Heart left ventricle (tissue), 16 donors: ENCODE measurements around the gene GEMIN8. TPM values are rescaled to one million over a fixed set of nuclear protein-coding genes. Genes with fewer than 3 reads are reported as not detected.
A peak's percentile ranks its signal among the peaks of the same experiment; 100 is the strongest.

ENCODE experiments used
- ATAC-seq, 4 donors: fragments of 200-7000 bp; cut with Tn5 transposase; one replicate each; pipeline ENCODE4 v1.9.1; 2020 to 2022; ENCODE audit warnings: moderate library complexity in 4 of 4, mild to moderate bottlenecking in 3 of 4, moderate number of reproducible peaks in 1 of 4
- DNase-seq, 5 donors: peaks; one replicate each; pipeline ENCODE4 v3.0.0-alpha.2; 2020
- H3K27ac ChIP-seq, 12 donors: fragments of 200-600 bp; sonication (generic) in 4 of 12; one replicate each; pipeline versions ENCODE4 v1.5.0 to v1.8.0; 2016 to 2022; ENCODE audit warnings: mild to moderate bottlenecking in 2 of 12
- H3K27me3 ChIP-seq, 9 donors: fragments of 200-600 bp; sonication (generic) in 2 of 9; one replicate each; pipeline versions ENCODE4 v1.5.1 to v1.8.0; 2016 to 2022; ENCODE audit warnings: mild to moderate bottlenecking in 3 of 9
- H3K36me3 ChIP-seq, 9 donors: fragments of 200-600 bp; sonication (generic) in 2 of 9; one replicate each; pipeline versions ENCODE4 v1.5.0 to v1.8.0; 2018 to 2022; ENCODE audit warnings: mild to moderate bottlenecking in 2 of 9
- H3K4me1 ChIP-seq, 12 donors: fragments of 200-600 bp; sonication (generic) in 4 of 12; one replicate each; pipeline versions ENCODE4 v1.5.0 to v1.8.0; 2016 to 2022; ENCODE audit warnings: mild to moderate bottlenecking in 3 of 12
- H3K4me3 ChIP-seq, 12 donors: fragments of 200-600 bp; sonication (generic) in 4 of 12; one replicate each; pipeline versions ENCODE4 v1.5.0 to v1.8.0; 2017 to 2022; ENCODE audit warnings: mild to moderate bottlenecking in 9 of 12, moderate library complexity in 4 of 12
- H3K9me3 ChIP-seq, 12 donors: fragments of 200-600 bp; sonication (generic) in 4 of 12; one replicate each; pipeline versions ENCODE4 v1.5.0 to v1.8.0; 2016 to 2022; ENCODE audit warnings: mild to moderate bottlenecking in 1 of 12
- CTCF ChIP-seq, 12 donors: fragments of 200-600 bp; sonication (generic) in 4 of 12; IDR thresholded peaks; one replicate each; pipeline versions ENCODE4 v1.5.0 to v1.8.0; 2018 to 2022; ENCODE audit warnings: antibody characterized with exemption in 12 of 12, mild to moderate bottlenecking in 5 of 12
- POLR2A ChIP-seq, 2 donors: fragments of 450-650 bp; IDR thresholded peaks; one replicate each; pipeline ENCODE4 v1.6.1; 2017; ENCODE audit warnings: antibody characterized with exemption in 2 of 2, mild to moderate bottlenecking in 2 of 2, moderate library complexity in 2 of 2
- WGBS, 4 donors: extraction: QIAGEN DNeasy Blood & Tissue Kit in 2 of 4; methylation state at CpG; one replicate each; pipeline versions ENCODE4 v1.1.5 to v1.1.7; 2013 to 2018; 5-methylcytosine and 5-hydroxymethylcytosine counted together
- intact Hi-C, 10 donors: fragments of 100-400 bp; cut with DNase I; formaldehyde crosslinking; loops; one replicate each; pipeline versions ENCODE4 v1.11.1 to v1.14.2; 2022
- polyA plus RNA-seq, 2 donors: library from polyadenylated mRNA; stranded (reverse); fragments of 200-250 nt; gene quantifications; one replicate each; pipeline ENCODE4 v1.2.3, GENCODE V29; 2013
- total RNA-seq, 9 donors: library from RNA; depleted of rRNA in 2 of 9; stranded (reverse); fragments of >200 nt in 2 of 9; fragmentation: NEBNext Ultra II Directional in 3 of 9; extraction: Animal tissue kit (Norgen Biotek cat#: 25700) in 3 of 9; gene quantifications; one replicate each; pipeline versions ENCODE4 v1.1.0 to v1.2.4, GENCODE V29; 2016 to 2023
- donor health status: ischemic (EF 13 %, LVEDD 7.1; RV severe dilation, severe dysfunction).
- donor health status: healthy with polysubstance abuse.
- donor health status: DM: no; HTN: yes; CAD: no.
- donor health status: DM: no; HTN: no; CAD: no.
- donor health status: ischemic (EF 25% LVEDD 6.9; RV normal size, moderate dysfunction).
- donor health status: ischemic (EF 25% LVEDD 5.7; RV mildly dilated, moderate dysfunction).
- donor health status: healthy.
- donor health status: DM: yes; HTN: yes; CAD: no.
- donor health status: ischemic (EF 35%, LVEDD 5.7; RV mildly dilated, moderate dysfunction).
- donor health status: nonischemic (EF 11% LVEDD 7.7; RV severe dilation, severe dysfunction).
- donor health status: DM: yes; HTN: yes; CAD: no.
- donor health status: PGD.
- donor health status: ischemic (EF 29% LVEDD 5.4; RV normal size, mild dysfunction).
- donor health status: nonischemic (EF 23%, LVEDD 6.1; RV moderate dilation, normal function).

The GEMIN8 gene
- total and polyA plus RNA-seq, 11 donors = 10.3 to 16.3 (median 13.5) TPM

- TF ChIP-seq CTCF (IDR thresholded peaks at IDR 0.05) (no peak), POLR2A (IDR thresholded peaks at IDR 0.05) (no peak)
- Histone ChIP-seq H3K9me3 (peaks cover 0 to 6% (median 0%) of the 10 kb centered on the region in 12 donors), H3K27me3 (peaks cover 0 to 81% (median 0%) of the 10 kb centered on the region in 9 donors), H3K4me3 (no peak overlapping the region), H3K27ac (no peak overlapping the region), H3K36me3 (no peaks in the 10 kb centered on the region), H3K4me1 (no peaks in the 10 kb centered on the region)
- 56 to 67% (median 57%) methylated on average over 5 of the region's 5 CpGs for WGBS, 4 donors
- DNase-seq (no peak), ATAC-seq (no peak)
- intact Hi-C loops = loop anchor here in 2 of 10 donors (5.0 to 10.0 kb wide), 2 partner anchors 1091 to 1093 kb away; no protein-coding TSS in a partner anchor
Observed at GRCh38 chrX:14051416-14051815, 21.7 kb upstream of the GEMIN8 start.

GRCh38 chrX:14050709-14051108 lies 21.0 kb upstream of the GEMIN8 start:
- Histone ChIP-seq H3K27me3 (peaks cover 0 to 77% (median 0%) of the 10 kb centered on the region in 9 donors), H3K36me3 (no peaks in the 10 kb centered on the region), H3K9me3 (peaks cover 0 to 6% (median 0%) of the 10 kb centered on the region in 12 donors), H3K4me1 (no peaks in the 10 kb centered on the region), H3K4me3 (no peak overlapping the region), H3K27ac (no peak overlapping the region)
- 17 to 48% (median 31%) methylated on average over 1 of the region's 1 CpG for WGBS, 4 donors
- TF ChIP-seq CTCF (IDR thresholded peaks at IDR 0.05) = no peak
- TF ChIP-seq POLR2A (IDR thresholded peaks at IDR 0.05) = no peak
- DNase-seq (no peak), ATAC-seq (no peak)
- intact Hi-C loops = loop anchor here in 2 of 10 donors (5.0 to 10.0 kb wide), 2 partner anchors 1092 to 1094 kb away; no protein-coding TSS in a partner anchor

GRCh38 chrX:14043209-14043608 lies 13.5 kb upstream of the GEMIN8 start:
- no peak for DNase-seq
- H3K4me3 ChIP-seq = no peak overlapping the region
- ATAC-seq = no peak
- no peaks in the 10 kb centered on the region for H3K4me1 ChIP-seq
- no peak overlapping the region for H3K27ac ChIP-seq
- H3K36me3 ChIP-seq = no peaks in the 10 kb centered on the region
- no peaks in the 10 kb centered on the region for H3K9me3 ChIP-seq
- intact Hi-C loops = loop anchor here in 6 of 10 donors (5.0 to 10.0 kb wide), 5 partner anchors 1099 to 1202 kb away; no protein-coding TSS in a partner anchor
- peaks cover 0 to 32% (median 0%) of the 10 kb centered on the region in 9 donors for H3K27me3 ChIP-seq
- TF ChIP-seq CTCF (IDR thresholded peaks at IDR 0.05) = no peak
- TF ChIP-seq POLR2A (IDR thresholded peaks at IDR 0.05) = no peak

- Histone ChIP-seq H3K27me3 (peaks cover 0 to 21% (median 0%) of the 10 kb centered on the region in 9 donors), H3K27ac (no peak overlapping the region), H3K36me3 (no peaks in the 10 kb centered on the region), H3K4me1 (no peaks in the 10 kb centered on the region), H3K9me3 (no peaks in the 10 kb centered on the region), H3K4me3 (no peak overlapping the region)
- WGBS, 4 donors = 31 to 33% (median 32%) methylated on average over 3 of the region's 3 CpGs
- peak in 3 of 4 donors; percentile 47 to 70 (median 59) for ATAC-seq
- TF ChIP-seq CTCF (IDR thresholded peaks at IDR 0.05) (peak; percentile 35 to 72 (median 67)), POLR2A (IDR thresholded peaks at IDR 0.05) (no peak)
- DNase-seq = peak in 3 of 5 donors; percentile 11 to 30 (median 14)
- intact Hi-C loops = loop anchor here in 5 of 10 donors (2.0 to 10.0 kb wide), 9 partner anchors 135 to 1203 kb away; partner anchors contain the start of gene GLRA2 (in 1 of the 5)
Observed at GRCh38 chrX:14039344-14039743, 9.7 kb upstream of the GEMIN8 start.
